Stimulated activated CD8-positive, alpha-beta memory T cell treated with anti-CD3 and anti-CD28 coated beads, Interleukin-15, amount 100 ng/mL, for 4 hours (primary cell): Measurements from ENCODE around the gene SORBS2.
"Not testable (repeated sequence)": the region's sequence is repeated elsewhere in the genome, so short reads cannot be mapped to it uniquely, and the experiment has no call there.

ENCODE experiments used
- DNase-seq, 2 donors: peaks; one replicate each; pipeline ENCODE4 v3.0.0-alpha.2; 2020; ENCODE audit warnings: low read depth in 2 of 2

The SORBS2 gene

DNA sequence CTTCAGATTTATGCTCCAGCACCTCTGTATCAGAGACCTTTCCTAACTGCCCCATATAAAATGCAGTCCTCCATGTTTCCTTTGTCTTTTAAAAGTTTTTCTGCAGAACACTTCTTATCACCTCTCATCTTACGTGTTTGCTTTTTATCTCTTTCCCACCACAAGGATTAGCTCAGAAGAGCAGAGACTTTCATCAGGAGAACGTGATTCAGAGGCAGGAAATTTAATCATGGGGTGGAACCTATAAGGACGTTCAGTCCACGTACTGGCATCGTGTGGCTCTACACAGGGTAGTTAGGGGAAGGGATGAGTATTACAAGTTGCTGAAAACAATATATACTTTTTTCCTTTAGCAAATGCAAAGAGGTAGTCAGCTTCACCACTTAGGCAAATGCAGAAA, 98.7 kb downstream of the SORBS2 start:
- DNase-seq, result no peak

DNA sequence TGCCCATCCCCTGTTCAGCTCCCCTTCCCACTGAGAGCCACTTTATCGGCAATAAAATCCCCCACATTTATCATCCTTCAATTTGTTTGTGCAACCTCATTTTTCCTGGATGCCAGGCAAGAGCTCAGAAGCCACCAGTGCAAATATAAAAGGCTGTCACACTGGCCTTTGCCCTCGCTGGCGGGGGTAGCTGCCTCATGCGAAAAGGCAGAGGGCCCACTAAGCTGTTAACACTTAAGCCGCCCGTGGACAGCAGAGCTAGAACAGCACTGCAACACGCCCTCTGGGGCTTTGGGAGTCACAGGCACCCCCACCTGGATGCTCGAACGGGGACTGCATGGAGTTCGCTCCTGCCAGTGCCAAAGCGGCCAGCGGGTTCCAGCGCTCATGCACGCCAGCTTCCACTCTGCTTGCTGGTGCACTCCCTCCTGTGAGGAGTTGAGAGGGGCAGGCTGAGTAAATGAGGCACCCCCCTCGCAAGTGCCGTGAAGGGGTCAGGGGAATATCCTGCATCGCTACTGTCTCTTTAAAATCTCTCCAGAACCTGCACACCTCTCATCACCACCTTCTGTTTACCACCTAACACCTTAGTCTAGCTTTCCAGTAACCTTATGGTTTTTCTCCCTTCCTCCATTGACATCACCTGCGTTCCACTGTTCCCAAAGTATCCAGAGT, 99.5 kb downstream of the SORBS2 start:
- DNase-seq, result no peak

DNA sequence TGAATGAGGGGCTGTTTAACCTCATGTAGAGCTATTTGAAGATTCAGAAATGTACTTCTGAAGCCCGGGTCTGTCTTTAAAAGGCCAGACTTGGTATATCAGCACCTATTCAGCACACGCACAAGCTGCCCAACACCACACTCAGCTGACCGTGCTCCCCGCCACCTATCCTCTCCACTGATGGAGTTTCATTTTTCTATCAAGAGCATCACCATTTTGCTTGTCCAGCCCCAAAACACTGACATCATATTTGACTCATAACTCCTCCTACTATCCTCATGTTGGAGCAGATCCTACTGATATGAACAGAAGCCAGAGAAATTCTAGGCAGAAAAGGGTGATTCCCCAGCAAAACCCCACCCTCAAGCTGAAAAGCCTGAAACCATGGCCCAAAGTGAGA, 100.3 kb downstream of the SORBS2 start:
- no peak for DNase-seq

DNA sequence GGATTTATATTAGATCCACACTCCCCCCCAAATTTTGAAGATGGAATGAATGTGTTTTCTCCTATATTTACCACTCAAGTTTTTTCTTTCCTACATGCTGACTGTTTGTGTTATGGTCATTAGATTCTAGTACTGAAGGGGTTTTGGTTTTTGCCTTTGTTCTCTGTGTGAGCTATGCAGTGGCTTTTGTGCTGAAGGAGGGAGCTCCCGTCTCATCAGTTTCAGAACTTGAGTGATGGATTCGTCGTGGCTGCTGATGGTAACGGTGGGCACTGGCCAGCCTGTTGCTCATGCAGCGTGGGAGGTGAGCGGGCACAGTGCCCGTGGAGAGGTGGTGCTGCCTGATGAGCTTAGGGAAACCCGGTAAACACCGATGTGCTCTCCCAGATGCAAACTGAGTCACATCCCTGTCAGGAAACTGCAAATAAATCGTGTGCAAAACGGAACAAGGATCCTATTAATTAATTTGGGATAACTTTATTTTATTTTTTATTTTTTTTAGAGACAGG, 101.5 kb downstream of the SORBS2 start:
- DNase-seq, result no peak

DNA sequence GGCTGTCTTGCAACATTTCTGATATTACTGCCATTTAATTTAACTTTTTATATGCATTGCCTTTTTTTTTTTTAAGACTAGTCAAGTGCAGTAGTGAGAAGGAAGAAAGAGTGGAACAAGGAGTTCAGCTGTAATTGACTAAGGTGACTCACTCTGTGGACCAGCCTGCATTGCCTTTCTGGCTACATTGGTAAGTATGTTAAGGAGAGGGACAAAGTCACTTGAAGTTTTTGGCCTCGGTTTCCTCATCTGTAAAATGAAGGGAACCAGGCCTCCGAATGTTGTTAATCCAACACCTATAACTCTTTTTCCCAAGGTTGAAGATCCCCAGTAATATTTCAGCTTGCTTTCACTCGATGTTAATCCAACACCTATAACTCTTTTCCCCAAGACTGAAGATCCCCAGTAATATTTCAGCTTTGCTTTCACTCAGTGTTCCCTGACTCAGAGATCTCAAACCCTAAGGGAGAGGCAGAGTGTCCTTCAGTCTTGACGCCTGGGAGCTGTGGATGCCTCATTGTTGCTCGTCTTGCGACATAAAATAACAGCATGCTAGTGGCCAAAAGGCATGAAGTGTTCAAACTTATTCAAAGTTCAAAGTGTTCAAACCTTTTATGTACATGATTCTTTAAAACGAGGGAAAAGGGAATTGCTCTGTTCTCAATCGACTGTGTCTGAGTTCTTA, 102.0 kb downstream of the SORBS2 start:
- no peak for DNase-seq

DNA sequence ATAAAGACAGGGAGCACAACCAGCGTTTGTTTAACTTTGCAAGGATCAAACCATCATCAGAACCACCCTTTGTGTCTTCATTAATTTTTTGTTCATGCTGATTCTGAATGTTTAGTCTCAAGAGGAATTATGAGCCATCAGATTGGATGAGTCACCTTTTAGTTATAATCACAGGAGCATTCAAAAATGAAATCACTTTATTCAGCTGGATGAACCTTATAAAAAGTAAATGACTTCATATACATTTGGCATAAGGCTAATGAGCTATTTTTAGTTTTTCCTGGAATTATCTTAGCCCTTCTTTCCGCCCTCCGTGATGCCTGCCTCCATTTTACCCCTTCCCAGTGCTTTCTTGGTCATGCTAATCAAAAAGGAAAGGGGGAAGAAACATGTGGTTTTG, 103.6 kb downstream of the SORBS2 start:
- no peak for DNase-seq

DNA sequence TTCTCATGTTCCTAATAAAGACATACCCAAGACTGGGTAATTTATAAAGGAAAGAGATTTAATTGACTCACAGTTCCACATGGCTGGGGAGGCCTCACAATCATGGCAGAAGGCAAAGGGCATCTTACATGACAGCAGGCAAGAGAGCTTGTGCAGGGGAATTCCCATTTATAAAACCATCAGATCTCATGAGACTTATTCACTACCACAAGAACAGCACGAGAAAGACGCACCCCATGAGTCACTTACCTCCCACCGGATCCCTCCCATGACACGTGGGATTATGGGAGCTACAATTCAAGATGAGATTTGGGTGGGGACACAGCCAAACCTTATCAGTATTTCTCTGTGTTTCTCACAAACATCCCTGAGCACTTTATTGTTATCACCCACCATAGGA, 104.4 kb downstream of the SORBS2 start:
- not testable (repeated sequence) for DNase-seq

DNA sequence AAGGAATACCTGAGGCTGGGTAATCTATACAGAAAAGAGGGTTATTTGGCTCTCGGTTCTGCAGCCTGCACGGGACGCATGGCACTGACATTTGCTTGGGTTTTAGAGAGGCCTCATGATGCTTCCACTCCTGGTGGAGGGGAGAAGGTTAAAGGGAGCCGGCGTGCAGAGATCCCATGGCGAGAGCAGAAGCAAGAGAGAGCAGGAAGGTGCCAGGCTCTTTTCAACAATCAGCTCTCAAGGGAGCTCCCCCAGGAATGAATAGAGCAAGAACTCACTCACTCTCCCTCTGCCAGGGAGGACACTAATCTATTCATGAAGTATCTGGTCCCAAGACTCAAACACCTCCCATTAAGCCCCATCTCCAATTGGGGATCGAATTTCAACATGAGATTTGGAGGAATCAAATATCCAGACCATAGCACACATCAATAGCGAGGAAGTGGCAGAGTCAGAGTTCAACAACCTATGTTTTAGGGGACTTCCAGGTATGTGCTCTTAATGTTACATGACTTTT, 109.8 kb downstream of the SORBS2 start:
- no peak for DNase-seq

DNA sequence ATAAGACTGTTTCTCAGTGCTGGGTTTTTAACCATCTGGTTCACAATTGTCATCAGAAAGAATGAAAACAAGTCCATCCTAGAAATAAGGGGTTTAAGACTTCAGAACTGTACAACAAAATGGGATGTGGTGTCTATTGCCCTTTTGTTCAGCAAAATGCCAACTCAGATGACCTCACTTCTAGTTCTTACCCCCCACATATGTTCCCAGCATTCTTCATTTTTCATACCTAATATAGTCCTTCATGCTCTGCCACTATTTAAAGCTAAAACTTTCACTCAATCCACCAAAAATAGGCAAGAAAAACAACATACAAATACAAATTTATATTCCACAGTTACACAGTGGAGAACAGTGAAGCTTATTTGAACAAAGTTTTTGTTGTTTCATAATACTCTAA, 111.4 kb downstream of the SORBS2 start:
- no peak for DNase-seq

DNA sequence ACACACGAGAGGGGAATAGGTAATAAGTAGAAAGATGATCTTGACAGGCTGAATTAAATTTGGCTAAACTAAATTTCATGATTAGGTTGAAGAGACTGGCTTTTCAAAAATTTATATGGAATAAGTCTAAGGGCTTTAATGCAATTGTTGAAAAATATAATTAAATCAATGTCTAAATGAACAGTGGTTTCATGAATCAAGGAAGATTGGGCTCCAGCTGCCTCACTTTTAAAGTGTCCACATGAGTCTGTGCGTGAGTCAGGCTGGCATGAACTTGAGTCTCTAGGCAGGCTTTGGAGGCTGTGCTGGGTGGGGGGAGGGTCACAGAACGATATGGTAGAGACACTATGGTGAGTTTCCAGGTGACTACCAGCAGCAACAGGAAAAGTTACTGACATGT, 111.9 kb downstream of the SORBS2 start:
- no peak for DNase-seq

DNA sequence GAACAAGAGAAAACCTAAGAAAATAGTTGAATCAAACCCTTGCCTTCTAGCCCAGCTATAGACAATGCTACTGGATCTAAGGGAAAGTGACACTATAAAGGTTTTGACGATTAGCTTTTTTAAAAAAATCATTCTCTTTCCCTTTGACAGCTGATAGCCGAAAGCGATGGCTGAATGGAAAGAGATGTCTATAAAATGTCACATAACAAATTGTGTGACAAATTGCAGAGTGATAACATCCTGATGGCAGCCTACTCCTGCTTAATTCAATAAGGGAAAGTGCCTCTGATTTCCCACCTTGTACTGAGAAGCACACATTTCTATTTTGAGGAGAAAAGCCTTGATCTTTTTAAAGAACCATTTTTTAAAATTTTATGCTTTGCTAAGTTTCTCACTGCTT, 114.5 kb downstream of the SORBS2 start:
- DNase-seq, result no peak

DNA sequence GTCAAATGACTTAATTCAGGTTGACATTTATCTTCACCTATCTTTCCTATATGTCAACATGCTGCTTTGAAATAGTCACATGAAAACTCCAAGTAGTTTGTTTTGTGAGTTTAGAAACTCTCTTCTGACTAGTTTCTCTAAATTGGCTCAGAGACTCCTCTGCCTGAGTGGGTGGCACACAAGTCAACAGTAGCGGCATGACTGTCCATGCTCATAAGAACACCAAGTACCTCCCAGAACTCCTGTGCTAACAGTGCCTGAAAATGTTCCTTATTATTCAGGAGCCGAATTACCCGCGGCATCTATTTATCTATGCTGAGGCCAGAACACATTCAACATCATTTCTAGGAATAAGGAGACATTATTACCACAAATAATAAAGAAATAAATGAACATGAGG, 116.3 kb downstream of the SORBS2 start:
- DNase-seq, result no peak

DNA sequence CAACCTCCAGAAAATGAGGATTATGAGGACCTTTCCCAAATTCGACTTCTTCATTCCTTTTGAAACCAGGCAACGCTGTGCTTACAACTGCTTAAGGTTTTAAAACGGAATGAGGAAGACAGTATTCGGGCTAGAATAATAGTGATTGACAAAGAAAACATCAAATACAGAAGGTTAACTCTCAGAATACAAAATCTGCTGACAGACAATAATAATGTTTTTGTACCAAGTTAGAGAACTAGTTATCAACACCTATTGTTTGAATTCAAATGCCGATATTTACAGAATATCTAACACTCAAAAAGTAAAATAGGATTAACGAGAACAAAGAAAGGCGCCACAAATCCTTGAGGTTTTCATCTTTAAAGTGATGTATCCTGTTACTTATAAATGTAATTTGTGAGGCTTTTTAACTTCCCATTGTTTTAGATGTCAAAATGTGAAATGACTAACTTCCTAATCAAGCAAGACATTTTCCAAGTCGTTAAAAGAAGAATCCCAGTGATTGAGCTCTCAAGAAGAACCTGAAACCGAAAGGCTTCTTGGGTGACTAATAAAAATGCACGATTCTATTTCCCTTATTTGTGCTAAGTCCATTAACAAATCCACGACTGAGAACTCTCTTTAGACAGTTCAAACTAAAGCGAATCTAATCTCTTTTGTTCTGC, 118.3 kb downstream of the SORBS2 start:
- no peak for DNase-seq

DNA sequence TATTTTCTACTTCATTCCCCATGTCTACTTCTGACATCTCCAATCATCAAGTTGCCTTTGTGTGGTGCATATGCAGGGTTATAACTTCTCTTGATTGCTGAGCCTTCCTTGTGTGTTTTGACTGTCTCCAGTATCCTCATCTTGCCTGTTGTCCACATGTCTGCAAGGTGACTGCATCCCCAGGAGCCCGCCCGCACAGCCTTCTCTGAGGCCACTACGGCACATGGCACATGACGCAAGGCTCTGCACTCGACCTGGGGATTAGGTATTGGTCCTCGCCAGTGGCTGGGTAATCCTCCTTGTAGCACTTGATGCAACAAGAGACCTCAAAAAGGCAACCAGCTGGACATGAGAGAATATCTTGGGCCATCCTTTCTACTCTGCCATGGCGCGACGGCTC, 122.6 kb downstream of the SORBS2 start:
- DNase-seq, result no peak

DNA sequence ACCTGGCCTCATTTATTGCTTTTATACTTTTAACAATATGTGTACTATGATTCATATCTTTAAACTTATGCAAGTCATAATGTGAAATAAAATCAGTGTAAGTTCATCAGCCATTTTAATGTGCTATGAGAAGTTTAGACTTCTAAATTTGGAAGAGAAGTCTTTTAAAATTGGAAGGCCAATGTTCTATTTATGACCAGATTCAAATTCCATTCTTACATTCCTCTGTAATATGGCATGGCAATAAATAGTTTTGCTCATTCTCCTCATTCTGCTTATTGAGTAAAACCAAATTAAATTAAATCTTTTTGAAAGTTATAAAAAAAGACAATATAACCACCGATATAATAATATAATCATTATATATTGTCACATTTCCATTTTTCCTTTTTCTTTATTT, 126.2 kb downstream of the SORBS2 start:
- DNase-seq, result no peak

DNA sequence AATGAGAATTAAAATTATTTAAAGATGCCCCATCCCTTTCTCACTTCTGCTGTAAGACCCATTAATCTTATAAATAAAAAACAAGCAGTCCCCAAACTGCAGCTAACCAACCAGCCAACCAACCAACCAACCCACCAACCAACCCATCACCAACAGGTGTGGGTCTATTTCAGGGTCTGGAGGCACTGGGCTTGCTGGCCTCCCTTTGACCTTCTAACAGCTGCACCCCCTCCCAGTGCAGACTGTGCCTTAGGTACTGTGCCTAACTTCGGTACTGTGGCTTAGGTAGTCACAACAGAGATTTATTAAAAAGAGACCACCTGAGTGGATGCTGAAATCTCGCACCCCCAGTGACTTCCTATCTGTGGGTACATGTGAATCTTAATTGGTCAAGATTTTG, 128.1 kb downstream of the SORBS2 start:
- DNase-seq, result no peak

DNA sequence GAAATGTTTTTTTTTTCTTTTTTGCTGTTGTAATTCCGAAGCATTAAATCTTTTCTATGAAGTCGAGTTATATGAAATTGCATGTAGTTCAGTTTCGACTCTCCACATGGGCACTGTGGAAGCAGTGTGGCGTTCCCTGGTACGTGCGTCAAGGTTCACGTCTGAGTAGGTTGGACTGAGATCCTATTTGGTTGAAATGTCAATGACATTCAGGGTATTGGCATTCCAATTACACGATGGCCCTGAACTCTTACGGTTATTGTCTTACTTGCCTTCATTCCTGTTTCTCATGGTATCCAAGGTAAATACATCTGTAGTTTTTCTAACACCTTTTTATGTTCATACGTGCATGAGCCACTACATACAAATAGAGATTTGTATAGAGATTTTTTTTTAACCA, 128.8 kb downstream of the SORBS2 start:
- no peak for DNase-seq

DNA sequence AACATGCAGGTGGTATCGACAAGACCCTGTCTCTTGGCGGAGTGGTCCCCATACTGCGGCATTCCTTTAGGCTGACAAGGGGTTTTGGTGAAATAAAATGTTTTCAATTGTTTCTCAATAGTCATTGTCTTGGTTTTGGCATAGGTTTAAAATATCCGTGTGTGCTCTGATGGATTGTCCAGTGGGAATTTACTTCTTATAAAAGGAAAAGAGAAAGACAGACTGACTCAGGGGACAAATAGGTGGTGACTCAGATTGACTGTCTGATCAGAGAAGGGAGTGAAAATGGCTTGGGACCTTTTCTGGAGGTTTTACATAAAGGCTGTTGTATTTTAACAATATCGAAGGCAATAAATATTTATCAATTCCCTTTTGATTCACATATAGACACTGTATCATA, 129.8 kb downstream of the SORBS2 start:
- no peak for DNase-seq

DNA sequence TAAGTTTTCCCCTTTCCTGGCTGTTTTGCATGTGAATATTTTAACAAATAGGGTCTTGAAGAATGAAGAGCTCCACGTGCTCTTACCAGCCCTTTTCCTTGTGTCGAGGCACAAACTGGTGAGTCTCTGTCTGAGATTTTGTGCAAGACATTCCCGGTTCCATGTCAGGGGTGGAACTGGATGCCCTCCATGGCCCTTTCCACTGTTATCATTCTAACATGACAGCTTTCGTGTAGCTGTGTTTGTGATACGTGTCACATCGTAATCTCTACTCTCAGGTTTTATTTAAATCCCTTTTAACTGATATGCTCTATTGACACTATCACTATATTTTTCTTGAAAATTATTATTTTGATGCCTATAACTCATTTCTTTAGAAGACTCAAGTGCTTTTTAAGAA, 130.4 kb downstream of the SORBS2 start:
- no peak for DNase-seq

DNA sequence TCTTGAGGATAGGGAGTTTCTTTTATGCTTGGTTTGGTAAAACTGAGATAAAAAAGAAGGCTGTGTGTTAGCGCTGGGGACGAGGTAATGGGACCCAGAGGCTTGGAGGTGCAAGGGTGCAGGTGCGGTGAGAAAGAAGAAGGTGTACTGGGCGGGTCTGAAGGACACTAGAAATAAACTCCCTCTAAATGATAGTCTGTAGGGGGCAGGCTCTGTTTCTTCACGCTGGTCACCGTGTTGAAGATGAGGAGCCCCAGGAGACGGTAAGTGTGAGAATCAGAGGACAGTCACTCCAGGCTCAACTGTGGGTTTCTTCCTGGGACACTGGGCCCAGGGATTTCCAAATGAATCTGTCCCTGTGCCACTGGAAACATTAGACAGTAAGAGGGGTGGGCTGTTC, 131.4 kb downstream of the SORBS2 start:
- DNase-seq, result no peak

DNA sequence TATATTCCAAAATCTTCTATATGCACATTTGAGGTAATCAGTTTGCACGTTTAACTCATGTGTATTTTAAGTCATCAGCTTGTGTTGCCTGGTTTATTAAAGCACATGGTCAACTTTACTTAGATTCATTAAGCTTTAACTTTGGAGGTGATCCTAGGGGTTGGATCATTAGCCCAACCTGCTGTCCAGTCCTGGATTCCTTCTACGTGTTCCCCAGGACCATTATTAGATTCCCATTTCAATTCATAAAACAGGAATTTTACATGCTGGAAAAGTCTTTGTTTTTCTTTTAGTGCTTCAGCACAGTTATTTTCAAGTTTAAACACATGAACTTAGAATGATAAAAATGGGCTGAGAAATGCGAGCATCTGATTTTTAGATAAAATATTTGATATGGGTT, 132.5 kb downstream of the SORBS2 start:
- DNase-seq, result no peak

DNA sequence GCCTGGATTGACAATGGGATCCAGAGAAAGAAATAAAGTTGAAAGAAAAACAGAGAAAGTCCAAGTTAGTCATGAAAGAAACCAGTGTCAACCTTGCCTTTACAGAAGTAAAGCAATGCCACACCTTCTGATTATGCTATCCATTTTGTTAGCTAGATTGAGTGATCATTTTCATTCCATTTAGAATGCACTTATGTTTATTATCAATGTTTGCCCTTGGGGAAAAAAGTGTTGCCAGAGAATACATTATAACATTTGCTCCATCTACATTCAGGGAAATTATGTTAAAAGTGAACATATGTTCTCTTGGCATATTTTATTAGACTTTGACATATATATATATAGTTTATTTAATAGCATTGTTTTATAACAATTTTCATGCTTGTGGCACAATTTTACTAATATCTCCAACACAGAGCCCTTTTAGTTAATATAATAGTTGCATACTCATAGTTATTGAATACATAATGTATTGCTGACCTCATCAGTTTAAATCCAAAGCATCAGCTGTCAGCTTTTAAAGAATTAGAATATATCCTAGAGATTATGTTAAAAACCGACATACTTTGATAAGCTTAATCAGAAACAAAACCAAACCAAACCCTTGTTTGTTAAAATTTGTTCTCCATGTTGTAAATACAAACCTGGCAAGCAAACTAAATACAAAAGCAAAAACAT, 134.2 kb downstream of the SORBS2 start:
- DNase-seq, result no peak
